Measurements from ENCODE around the gene ADORA2A. TPM values are rescaled to one million over a fixed set of nuclear protein-coding genes. Genes with fewer than 3 reads are reported as not detected.

ADORA2A gene
- total RNA-seq, 1 experiment from 2014 or later = 3.5 TPM

GRCh38 chr22:24416611-24417010 lies 10.8 kb upstream of the ADORA2A start:
- no peak overlapping the region for H3K4me2 ChIP-seq (ENCODE audit: insufficient read depth, insufficient read length, low read length)
- H3K36me3 Mint-ChIP-seq (ENCODE audit: insufficient read depth in 1 of 3, low read depth in 3 of 3) = peaks cover 4 to 32% (median 24%) of the 10 kb centered on the region in 3 experiments; a peak in 6 of 7 replicates
- no peak overlapping the region for H3K9ac ChIP-seq (ENCODE audit: extremely low read depth, insufficient read length, low read length)
- H3K4me1 ChIP-seq (ENCODE audit: insufficient read depth, low read length) = no peaks in the 10 kb centered on the region; the same call in 1 of the 2 replicates
- H3K27me3 Mint-ChIP-seq (ENCODE audit: low read depth) = no peaks in the 10 kb centered on the region
- no peak overlapping the region for H2BK12ac ChIP-seq (ENCODE audit: insufficient read length, low read depth, low read length)
- WGBS (ENCODE audit: extremely low coverage, insufficient read length, low lambda C conversion rate) = no CpG with 5 or more reads among the region's 6 CpGs
- H3K9me3 ChIP-seq (ENCODE audit: control insufficient read depth, low read depth, low read length) = no peaks in the 10 kb centered on the region
- no peak overlapping the region for H2AFZ ChIP-seq (ENCODE audit: low read length)
- H3K18ac ChIP-seq (ENCODE audit: insufficient read length, low read depth, low read length) = no peak overlapping the region
- no peak overlapping the region for H2BK5ac ChIP-seq (ENCODE audit: insufficient read length, low read length)
- peak overlapping the region in 1 of 3 experiments; percentile 85; a peak in 2 of 7 replicates for H3K27ac Mint-ChIP-seq
- H2BK15ac ChIP-seq (ENCODE audit: low read depth, low read length) = no peak overlapping the region
- TF ChIP-seq, protein P1, sequence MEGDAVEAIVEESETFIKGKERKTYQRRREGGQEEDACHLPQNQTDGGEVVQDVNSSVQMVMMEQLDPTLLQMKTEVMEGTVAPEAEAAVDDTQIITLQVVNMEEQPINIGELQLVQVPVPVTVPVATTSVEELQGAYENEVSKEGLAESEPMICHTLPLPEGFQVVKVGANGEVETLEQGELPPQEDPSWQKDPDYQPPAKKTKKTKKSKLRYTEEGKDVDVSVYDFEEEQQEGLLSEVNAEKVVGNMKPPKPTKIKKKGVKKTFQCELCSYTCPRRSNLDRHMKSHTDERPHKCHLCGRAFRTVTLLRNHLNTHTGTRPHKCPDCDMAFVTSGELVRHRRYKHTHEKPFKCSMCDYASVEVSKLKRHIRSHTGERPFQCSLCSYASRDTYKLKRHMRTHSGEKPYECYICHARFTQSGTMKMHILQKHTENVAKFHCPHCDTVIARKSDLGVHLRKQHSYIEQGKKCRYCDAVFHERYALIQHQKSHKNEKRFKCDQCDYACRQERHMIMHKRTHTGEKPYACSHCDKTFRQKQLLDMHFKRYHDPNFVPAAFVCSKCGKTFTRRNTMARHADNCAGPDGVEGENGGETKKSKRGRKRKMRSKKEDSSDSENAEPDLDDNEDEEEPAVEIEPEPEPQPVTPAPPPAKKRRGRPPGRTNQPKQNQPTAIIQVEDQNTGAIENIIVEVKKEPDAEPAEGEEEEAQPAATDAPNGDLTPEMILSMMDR (conservative IDR thresholded peaks at IDR 0.05) = no peak
- DNase-seq = no peak
- no peak overlapping the region for H3K23ac ChIP-seq (ENCODE audit: insufficient read length, low read depth, low read length)
- H4K5ac ChIP-seq (ENCODE audit: insufficient read length, low read depth, low read length) = no peak overlapping the region
- H2AK5ac ChIP-seq (ENCODE audit: insufficient read length, low read length) = no peak overlapping the region
- H3K4ac ChIP-seq (ENCODE audit: low read depth, low read length) = no peak overlapping the region
- H3K79me2 ChIP-seq (ENCODE audit: insufficient read depth, low read length) = no peaks in the 10 kb centered on the region
- H3K14ac ChIP-seq (ENCODE audit: insufficient read depth, low read length) = no peak overlapping the region
- H3K4me1 Mint-ChIP-seq = peaks cover 16 to 22% of the 10 kb centered on the region in 2 experiments
- no peak overlapping the region for H3T11ph ChIP-seq (ENCODE audit: low read length)
- no peak overlapping the region for H4K8ac ChIP-seq (replicated peaks; ENCODE audit: insufficient read length, low read depth, low read length)
- no peaks in the 10 kb centered on the region for H3K9me3 Mint-ChIP-seq
- H3K79me1 ChIP-seq (ENCODE audit: insufficient read depth, low read depth, low read length, poor library complexity, severe bottlenecking) = no peaks in the 10 kb centered on the region
- H3K56ac ChIP-seq (ENCODE audit: insufficient read length, low read depth, low read length) = no peak overlapping the region
- H2BK120ac ChIP-seq (ENCODE audit: low read depth, low read length, poor library complexity, severe bottlenecking) = no peak overlapping the region
- no peak overlapping the region for H2BK20ac ChIP-seq (ENCODE audit: low read depth, low read length, poor library complexity, severe bottlenecking)
- no peaks in the 10 kb centered on the region for H4K20me1 ChIP-seq (ENCODE audit: control insufficient read depth, insufficient read depth, insufficient read length)
- no peaks in the 10 kb centered on the region for H3K23me2 ChIP-seq (ENCODE audit: insufficient read length, low read depth, low read length, poor library complexity, severe bottlenecking)
- H3K27me3 ChIP-seq (ENCODE audit: insufficient read depth, low read length) = no peaks in the 10 kb centered on the region
- H3K4me3 Mint-ChIP-seq = no peak overlapping the region
- no peak overlapping the region for H3K27ac ChIP-seq (ENCODE audit: insufficient read length, low read depth, low read length)
- no peak overlapping the region for H4K91ac ChIP-seq (ENCODE audit: insufficient read length, low read depth, low read length)

Measured in H9 (cell line).